A549 (cell line): ENCODE measurements around the gene GSAP.

Experiments used
- EP300 ChIP-seq, 2 experiments: fragments of >200 bp; sonication (Bioruptor Twin); formaldehyde crosslinking; IDR thresholded peaks; 2 replicates in 1 of 2; 3 replicates in 1 of 2; pipeline ENCODE4 v1.6.1; 2016 to 2017
- MAFK ChIP-seq: fragments of 450-650 bp; IDR thresholded peaks from 2 replicates; pipeline ENCODE4 v1.6.1; 2014; ENCODE audit not compliant: partially characterized antibody
- MAX ChIP-seq: IDR thresholded peaks from 2 replicates; pipeline ENCODE4 v1.6.1; 2012
- POLR2AphosphoS2 ChIP-seq: conservative IDR thresholded peaks from 2 replicates; pipeline ENCODE4 v1.6.1; 2012; ENCODE audit warnings: low read length, improper control_type of control experiment, inconsistent platforms
- RAD21 ChIP-seq, 2 experiments: fragments of >200 bp in 1 of 2; sonication (Bioruptor Twin) in 1 of 2; formaldehyde crosslinking in 1 of 2; IDR thresholded peaks in 1 of 2; conservative IDR thresholded peaks in 1 of 2; 2 replicates in 1 of 2; 3 replicates in 1 of 2; pipeline ENCODE4 v1.6.1; 2012 to 2018; ENCODE audit warnings: inconsistent platforms in 1 of 2
- TF ChIP-seq, protein P1 (sequence below): fragments of >200 bp; sonication (Bioruptor Twin); formaldehyde crosslinking; IDR thresholded peaks from 3 replicates; pipeline ENCODE4 v1.5.1; 2016
- TF ChIP-seq, protein P2 (sequence below): fragments of 450-650 bp; IDR thresholded peaks from 2 replicates; pipeline ENCODE4 v1.6.1; 2014; ENCODE audit warnings: antibody characterized with exemption

- TF ChIP-seq MAFK (no peak), RAD21 (conservative IDR thresholded peaks at IDR 0.05 in 1 of 2, IDR thresholded peaks at IDR 0.05 in 1 of 2) (no peak), EP300 (IDR thresholded peaks at IDR 0.05) (no peak), MAX (no peak), POLR2AphosphoS2 (no peak)
- TF ChIP-seq, protein P1, sequence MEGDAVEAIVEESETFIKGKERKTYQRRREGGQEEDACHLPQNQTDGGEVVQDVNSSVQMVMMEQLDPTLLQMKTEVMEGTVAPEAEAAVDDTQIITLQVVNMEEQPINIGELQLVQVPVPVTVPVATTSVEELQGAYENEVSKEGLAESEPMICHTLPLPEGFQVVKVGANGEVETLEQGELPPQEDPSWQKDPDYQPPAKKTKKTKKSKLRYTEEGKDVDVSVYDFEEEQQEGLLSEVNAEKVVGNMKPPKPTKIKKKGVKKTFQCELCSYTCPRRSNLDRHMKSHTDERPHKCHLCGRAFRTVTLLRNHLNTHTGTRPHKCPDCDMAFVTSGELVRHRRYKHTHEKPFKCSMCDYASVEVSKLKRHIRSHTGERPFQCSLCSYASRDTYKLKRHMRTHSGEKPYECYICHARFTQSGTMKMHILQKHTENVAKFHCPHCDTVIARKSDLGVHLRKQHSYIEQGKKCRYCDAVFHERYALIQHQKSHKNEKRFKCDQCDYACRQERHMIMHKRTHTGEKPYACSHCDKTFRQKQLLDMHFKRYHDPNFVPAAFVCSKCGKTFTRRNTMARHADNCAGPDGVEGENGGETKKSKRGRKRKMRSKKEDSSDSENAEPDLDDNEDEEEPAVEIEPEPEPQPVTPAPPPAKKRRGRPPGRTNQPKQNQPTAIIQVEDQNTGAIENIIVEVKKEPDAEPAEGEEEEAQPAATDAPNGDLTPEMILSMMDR, result no peak
- TF ChIP-seq, protein P2, sequence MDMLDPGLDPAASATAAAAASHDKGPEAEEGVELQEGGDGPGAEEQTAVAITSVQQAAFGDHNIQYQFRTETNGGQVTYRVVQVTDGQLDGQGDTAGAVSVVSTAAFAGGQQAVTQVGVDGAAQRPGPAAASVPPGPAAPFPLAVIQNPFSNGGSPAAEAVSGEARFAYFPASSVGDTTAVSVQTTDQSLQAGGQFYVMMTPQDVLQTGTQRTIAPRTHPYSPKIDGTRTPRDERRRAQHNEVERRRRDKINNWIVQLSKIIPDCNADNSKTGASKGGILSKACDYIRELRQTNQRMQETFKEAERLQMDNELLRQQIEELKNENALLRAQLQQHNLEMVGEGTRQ, result no peak
Observed at GRCh38 chr7:77354484-77354883, 61.7 kb downstream of the GSAP start.
